Common myeloid progenitor, CD34-positive (primary cell): Measurements from ENCODE around the gene IL36A.
A peak's percentile ranks its signal among the peaks of the same experiment; 100 is the strongest.

Experiments used
- CTCF ChIA-PET: fragments of 350-600 bp; sonication (Branson Sonifier 250); formaldehyde crosslinking; loops from one replicate; lab custom pipeline; 2021; ENCODE audit warnings: antibody characterized with exemption; lab: Charles Lee
- POLR2A ChIA-PET: fragments of 350-600 bp; sonication (Branson Sonifier 250); formaldehyde crosslinking; loops from one replicate; lab custom pipeline; 2021; ENCODE audit warnings: antibody characterized with exemption; lab: Charles Lee
- DNase-seq, 3 donors: peaks; one replicate each; pipeline versions ENCODE4 v3.0.0 to v3.0.0-alpha.2; 2013
- H3K27ac ChIP-seq, 2 experiments: 1 replicate in 1 of 2; 2 replicates in 1 of 2; pipeline ENCODE4 v1.7.0; 2013; ENCODE audit warnings: inconsistent platforms in 2 of 2, low read length in 2 of 2, mild to moderate bottlenecking in 2 of 2, low read depth in 1 of 2, moderate library complexity in 1 of 2; ENCODE audit not compliant: severe bottlenecking in 2 of 2, insufficient read depth in 1 of 2, poor library complexity in 1 of 2
- H3K27me3 ChIP-seq, 5 experiments: replicated peaks in 2 of 5; 1 replicate in 3 of 5; 2 replicates in 2 of 5; pipeline versions ENCODE4 v1.6.1 to v1.7.0; 2013; ENCODE audit warnings: low read length in 4 of 5, mild to moderate bottlenecking in 2 of 5, moderate library complexity in 2 of 5, inconsistent platforms in 1 of 5; ENCODE audit not compliant: insufficient read depth in 5 of 5, control insufficient read depth in 4 of 5
- H3K36me3 ChIP-seq, 4 experiments: 1 replicate in 2 of 4; 2 replicates in 2 of 4; pipeline versions ENCODE4 v1.6.1 to v1.7.0; 2013; ENCODE audit warnings: low read length in 3 of 4, control low read depth in 1 of 4, mild to moderate bottlenecking in 1 of 4; ENCODE audit not compliant: control insufficient read depth in 4 of 4, insufficient read depth in 4 of 4
- H3K4me1 ChIP-seq, 4 experiments: 1 replicate in 3 of 4; 2 replicates in 1 of 4; pipeline versions ENCODE4 v1.6.1 to v1.7.1; 2013; ENCODE audit warnings: low read length in 3 of 4, mild to moderate bottlenecking in 3 of 4, control low read depth in 1 of 4, inconsistent platforms in 1 of 4, moderate library complexity in 1 of 4; ENCODE audit not compliant: control insufficient read depth in 4 of 4, insufficient read depth in 4 of 4; ENCODE audit errors: control extremely low read depth in 1 of 4
- H3K4me3 ChIP-seq, 7 experiments: 1 replicate in 4 of 7; 2 replicates in 3 of 7; pipeline versions ENCODE4 v1.5.1 to v1.7.0; 2013; ENCODE audit warnings: mild to moderate bottlenecking in 7 of 7, low read length in 6 of 7, moderate library complexity in 6 of 7, inconsistent platforms in 2 of 7, low read depth in 2 of 7, control low read depth in 1 of 7; ENCODE audit not compliant: insufficient read depth in 4 of 7, control insufficient read depth in 1 of 7; ENCODE audit errors: extremely low read depth in 1 of 7
- H3K9me3 ChIP-seq, 5 experiments: 1 replicate in 4 of 5; 2 replicates in 1 of 5; pipeline versions ENCODE4 v1.6.1 to v1.7.1; 2013; ENCODE audit warnings: low read length in 4 of 5, mild to moderate bottlenecking in 2 of 5, inconsistent platforms in 1 of 5, low read depth in 1 of 5, moderate library complexity in 1 of 5; ENCODE audit not compliant: control insufficient read depth in 4 of 5, insufficient read depth in 2 of 5; ENCODE audit errors: control extremely low read depth in 1 of 5
- WGBS: methylation state at CpG from one replicate; pipeline ENCODE4 v1.1.5; 2013; ENCODE audit not compliant: insufficient coverage; 5-methylcytosine and 5-hydroxymethylcytosine counted together

The IL36A gene

GRCh38 chr2:112967023-112967422, 38.2 kb upstream of the IL36A start:
- H3K27ac ChIP-seq, result no peak overlapping the region
- no peaks in the 10 kb centered on the region for H3K36me3 ChIP-seq
- no peaks in the 10 kb centered on the region for H3K9me3 ChIP-seq
- no peak for DNase-seq
- POLR2A ChIA-PET, result no interaction called here
- H3K27me3 ChIP-seq, result peaks cover 0 to 2% (median 0%) of the 10 kb centered on the region in 5 experiments
- no peak overlapping the region for H3K4me3 ChIP-seq
- H3K4me1 ChIP-seq, result peaks cover 0 to 2% (median 0%) of the 10 kb centered on the region in 4 experiments
- no CpG with 5 or more reads among the region's 2 CpGs for WGBS
- CTCF ChIA-PET, result interaction anchor here (1.5 kb wide), 1 partner anchor 26 kb away, joined by 4 read pairs; no protein-coding TSS in a partner anchor

- peaks cover 0 to 2% (median 0%) of the 10 kb centered on the region in 4 experiments for H3K4me1 ChIP-seq
- H3K4me3 ChIP-seq, result no peak overlapping the region
- H3K27me3 ChIP-seq, result peaks cover 0 to 2% (median 0%) of the 10 kb centered on the region in 5 experiments
- no peaks in the 10 kb centered on the region for H3K36me3 ChIP-seq
- no peak for DNase-seq
- ChIA-PET CTCF (no interaction called here), POLR2A (no interaction called here)
- no peak overlapping the region for H3K27ac ChIP-seq
- H3K9me3 ChIP-seq, result no peaks in the 10 kb centered on the region
- WGBS, result 93% methylated on average over 2 of the region's 5 CpGs
These were observed 32.7 kb upstream of the IL36A start for GRCh38 chr2:112972423-112973086.

GRCh38 chr2:112973156-112973555, 32.1 kb upstream of the IL36A start:
- ChIA-PET POLR2A (no interaction called here), CTCF (no interaction called here)
- peaks cover 0 to 2% (median 0%) of the 10 kb centered on the region in 5 experiments for H3K27me3 ChIP-seq
- H3K36me3 ChIP-seq, result no peaks in the 10 kb centered on the region
- H3K4me1 ChIP-seq, result peaks cover 0 to 2% (median 0%) of the 10 kb centered on the region in 4 experiments
- DNase-seq, result no peak
- H3K4me3 ChIP-seq, result no peak overlapping the region
- H3K9me3 ChIP-seq, result no peaks in the 10 kb centered on the region
- 50% methylated on average over 2 of the region's 2 CpGs for WGBS
- H3K27ac ChIP-seq, result no peak overlapping the region

GRCh38 chr2:112977559-112978056, 27.7 kb upstream of the IL36A start, which contains the start of gene IL36G:
Gene IL36G, plus strand, starts transcription at chr2:112978006. Its CDS starts 633 bp downstream, at chr2:112978639.
- WGBS, result 93% methylated on average over 6 of the region's 7 CpGs
- POLR2A ChIA-PET, result no interaction called here
- Histone ChIP-seq H3K27me3 (peaks cover 0 to 4% (median 0%) of the 10 kb centered on the region in 5 experiments), H3K4me3 (no peak within 1 kb of the TSS), H3K27ac (no peak within 1 kb of the TSS), H3K4me1 (no peaks in the 10 kb centered on the region), H3K36me3 (no peaks in the 10 kb centered on the region), H3K9me3 (no peaks in the 10 kb centered on the region)
- DNase-seq, result no peak
- CTCF ChIA-PET, result interaction anchor here (1.2 kb wide), 1 partner anchor 36 kb away, joined by 3 read pairs; no protein-coding TSS in a partner anchor

GRCh38 chr2:112979731-112980130, 25.5 kb upstream of the IL36A start:
- ChIA-PET CTCF (no interaction called here), POLR2A (no interaction called here)
- Histone ChIP-seq H3K27me3 (peaks cover 0 to 4% (median 0%) of the 10 kb centered on the region in 5 experiments), H3K4me3 (no peak overlapping the region), H3K4me1 (no peaks in the 10 kb centered on the region), H3K36me3 (no peaks in the 10 kb centered on the region), H3K9me3 (no peaks in the 10 kb centered on the region), H3K27ac (no peak overlapping the region)
- no peak for DNase-seq
- WGBS, result 100% methylated on average over 1 of the region's 1 CpG

GRCh38 chr2:112980537-112980936, 24.7 kb upstream of the IL36A start:
- Histone ChIP-seq H3K9me3 (no peaks in the 10 kb centered on the region), H3K27me3 (peaks cover 0 to 4% (median 0%) of the 10 kb centered on the region in 5 experiments), H3K4me1 (no peaks in the 10 kb centered on the region), H3K27ac (no peak overlapping the region), H3K4me3 (no peak overlapping the region), H3K36me3 (no peaks in the 10 kb centered on the region)
- ChIA-PET CTCF (no interaction called here), POLR2A (no interaction called here)
- WGBS, result 13% methylated on average over 1 of the region's 1 CpG
- DNase-seq, result peak in 1 of 3 donors; percentile 2

GRCh38 chr2:112985090-112985489, 20.2 kb upstream of the IL36A start:
- POLR2A ChIA-PET, result no interaction called here
- Histone ChIP-seq H3K36me3 (no peaks in the 10 kb centered on the region), H3K9me3 (peaks cover 0 to 10% (median 2%) of the 10 kb centered on the region in 5 experiments), H3K4me1 (no peaks in the 10 kb centered on the region), H3K27ac (no peak overlapping the region), H3K4me3 (no peak overlapping the region), H3K27me3 (peaks cover 0 to 2% (median 0%) of the 10 kb centered on the region in 5 experiments)
- CTCF ChIA-PET, result no interaction called here
- DNase-seq, result no peak
- WGBS, result no CpG with 5 or more reads among the region's 5 CpGs
